Lung (tissue), 12 donors: Measurements from ENCODE around the gene CMKLR1. TPM values are rescaled to one million over a fixed set of nuclear protein-coding genes. Genes with fewer than 3 reads are reported as not detected.

Source experiments
- ATAC-seq: fragments of 200-7000 bp; cut with Tn5 transposase; one replicate; pipeline ENCODE4 v1.9.1; 2020; ENCODE audit warnings: moderate number of reproducible peaks; ENCODE audit not compliant: insufficient read depth, low FRiP score
- DNase-seq, 3 donors: peaks; one replicate each; pipeline ENCODE4 v3.0.0-alpha.2; 2013 to 2017
- H3K27ac ChIP-seq, 2 donors: one replicate each; pipeline ENCODE4 v1.5.1; 2013; ENCODE audit warnings: mild to moderate bottlenecking in 2 of 2, moderate library complexity in 2 of 2, control low read depth in 1 of 2, inconsistent platforms in 1 of 2, low read depth in 1 of 2, low read length in 1 of 2
- H3K27me3 ChIP-seq, 3 donors: one replicate each; pipeline ENCODE4 v1.5.1; 2013; ENCODE audit warnings: low read length in 2 of 3; ENCODE audit not compliant: control insufficient read depth in 3 of 3, insufficient read depth in 3 of 3
- H3K36me3 ChIP-seq, 4 donors: one replicate each; pipeline ENCODE4 v1.5.1; 2013; ENCODE audit warnings: low read length in 4 of 4, mild to moderate bottlenecking in 1 of 4, moderate library complexity in 1 of 4; ENCODE audit not compliant: control insufficient read depth in 4 of 4, insufficient read depth in 4 of 4
- H3K4me1 ChIP-seq, 5 donors: one replicate each; pipeline ENCODE4 v1.5.1; 2013; ENCODE audit warnings: low read length in 5 of 5, mild to moderate bottlenecking in 2 of 5, moderate library complexity in 1 of 5; ENCODE audit not compliant: control insufficient read depth in 5 of 5, insufficient read depth in 5 of 5
- H3K4me3 ChIP-seq: one replicate; pipeline ENCODE4 v1.5.1; 2013; ENCODE audit warnings: mild to moderate bottlenecking, control low read depth, moderate library complexity
- H3K9ac ChIP-seq, 2 donors: one replicate each; pipeline ENCODE4 v1.5.1; 2013; ENCODE audit warnings: low read length in 2 of 2, control low read depth in 1 of 2; ENCODE audit not compliant: insufficient read depth in 1 of 2
- H3K9me3 ChIP-seq, 4 donors: one replicate each; pipeline ENCODE4 v1.5.1; 2013; ENCODE audit warnings: low read length in 3 of 4, mild to moderate bottlenecking in 1 of 4, moderate library complexity in 1 of 4; ENCODE audit not compliant: control insufficient read depth in 4 of 4, insufficient read depth in 3 of 4
- CTCF ChIP-seq: IDR thresholded peaks from 2 replicates; pipeline ENCODE4 v1.5.1; 2012; ENCODE audit warnings: mild to moderate bottlenecking; ENCODE audit errors: control extremely low read depth, extremely low read depth
- WGBS, 2 donors: extraction: QIAGEN DNeasy Blood & Tissue Kit; methylation state at CpG; one replicate each; pipeline ENCODE4 v1.1.7; 2013; 5-methylcytosine and 5-hydroxymethylcytosine counted together
- polyA plus RNA-seq, 2 donors: library from polyadenylated mRNA; stranded (reverse); fragments of 200-250 nt; gene quantifications; one replicate each; pipeline ENCODE4 v1.2.1, GENCODE V29; 2013
- total RNA-seq, 2 donors: library from RNA; depleted of rRNA in 1 of 2; stranded (reverse); fragments of >200 nt in 1 of 2; gene quantifications; one replicate each; pipeline ENCODE4 v1.2.1, GENCODE V29; 2014 to 2021
- donor health status: control.
- donor health status: control.
- donor health status: Bipolar disorder and iron deficiency.
- donor health status: healthy.
- donor health status: DM: yes; HTN: yes; CAD: no.

CMKLR1 gene
- total and polyA plus RNA-seq, 4 donors: 4.4 to 20.5 (median 17.5) TPM

DNA sequence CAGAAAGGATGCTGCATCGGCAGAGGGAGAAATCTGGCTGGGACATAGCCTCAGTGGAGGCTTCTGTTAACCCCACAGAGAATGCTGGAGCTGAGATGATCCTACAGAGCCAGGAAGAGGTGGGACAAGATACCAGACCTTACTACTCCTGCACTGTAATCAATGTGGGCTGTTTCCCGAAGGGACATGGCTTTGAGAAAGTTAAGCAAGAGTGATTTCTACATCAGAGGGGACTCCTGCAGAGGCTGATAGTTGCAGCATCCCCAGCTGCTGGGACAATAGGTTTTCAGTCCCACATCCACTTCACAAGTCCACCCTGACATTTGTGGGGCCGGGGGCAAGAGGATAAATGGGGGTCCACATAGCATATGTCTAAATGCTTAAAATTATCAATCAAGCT is 22.5 kb upstream of the CMKLR1 start:
- Histone ChIP-seq H3K4me3 (no peak overlapping the region), H3K9ac (no peak overlapping the region), H3K36me3 (no peaks in the 10 kb centered on the region), H3K4me1 (peaks cover 0 to 2% (median 0%) of the 10 kb centered on the region in 5 donors), H3K27me3 (no peaks in the 10 kb centered on the region), H3K27ac (no peak overlapping the region), H3K9me3 (no peaks in the 10 kb centered on the region)
- ATAC-seq (no peak), DNase-seq (no peak)
- WGBS, 2 donors: 75 to 79% methylated on average over 3 of the region's 3 CpGs
- TF ChIP-seq CTCF: no peak

DNA sequence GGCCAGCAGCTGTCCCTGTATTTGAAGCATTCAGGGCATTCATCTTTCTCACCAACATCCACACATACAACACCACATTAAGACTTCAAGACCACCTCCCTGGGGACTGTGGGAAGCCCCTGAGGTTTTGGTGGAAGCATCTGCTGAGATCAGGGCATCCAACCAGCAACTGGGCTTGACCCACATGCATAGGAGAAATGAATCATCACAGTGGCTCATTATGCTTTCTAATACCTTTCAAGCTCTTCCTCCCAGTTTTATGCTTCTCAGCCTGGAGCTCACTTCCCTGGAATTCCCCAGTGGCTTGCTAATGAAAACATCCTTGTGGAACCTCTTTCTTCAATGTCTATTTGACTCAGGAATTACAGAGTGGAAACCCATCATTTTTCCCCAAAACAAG is 21.4 kb upstream of the CMKLR1 start:
- Histone ChIP-seq H3K27me3 (no peaks in the 10 kb centered on the region), H3K4me1 (peaks cover 0 to 2% (median 0%) of the 10 kb centered on the region in 5 donors), H3K36me3 (no peaks in the 10 kb centered on the region), H3K9ac (no peak overlapping the region), H3K9me3 (no peaks in the 10 kb centered on the region), H3K4me3 (no peak overlapping the region), H3K27ac (no peak overlapping the region)
- no peak for DNase-seq
- TF ChIP-seq CTCF: no peak
- no peak for ATAC-seq

DNA sequence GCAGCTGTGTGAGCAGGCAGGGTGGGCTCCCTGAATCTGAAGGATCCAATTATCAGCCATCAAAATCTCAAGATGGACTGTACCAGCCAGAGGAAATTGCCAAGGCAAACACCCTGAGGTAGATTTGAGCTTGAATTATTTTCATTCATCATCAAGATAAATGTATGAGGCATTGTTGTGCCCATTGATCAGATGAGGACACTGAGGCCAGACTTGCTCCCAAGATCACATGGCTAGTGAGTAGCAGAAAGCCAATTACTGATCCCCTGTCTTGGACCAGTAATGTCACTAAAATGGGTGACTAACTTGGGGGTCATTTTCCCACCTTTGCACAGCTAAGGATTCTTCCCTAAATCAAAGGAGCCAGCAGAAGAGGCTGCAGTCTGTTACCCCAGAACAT is 20.9 kb upstream of the CMKLR1 start:
- no peak overlapping the region for H3K9ac ChIP-seq
- H3K4me1 ChIP-seq: peaks cover 0 to 2% (median 0%) of the 10 kb centered on the region in 5 donors
- DNase-seq: no peak
- H3K9me3 ChIP-seq: no peaks in the 10 kb centered on the region
- no peak for ATAC-seq
- TF ChIP-seq CTCF: no peak
- H3K27ac ChIP-seq: no peak overlapping the region
- H3K36me3 ChIP-seq: no peaks in the 10 kb centered on the region
- H3K4me3 ChIP-seq: no peak overlapping the region
- H3K27me3 ChIP-seq: no peaks in the 10 kb centered on the region

DNA sequence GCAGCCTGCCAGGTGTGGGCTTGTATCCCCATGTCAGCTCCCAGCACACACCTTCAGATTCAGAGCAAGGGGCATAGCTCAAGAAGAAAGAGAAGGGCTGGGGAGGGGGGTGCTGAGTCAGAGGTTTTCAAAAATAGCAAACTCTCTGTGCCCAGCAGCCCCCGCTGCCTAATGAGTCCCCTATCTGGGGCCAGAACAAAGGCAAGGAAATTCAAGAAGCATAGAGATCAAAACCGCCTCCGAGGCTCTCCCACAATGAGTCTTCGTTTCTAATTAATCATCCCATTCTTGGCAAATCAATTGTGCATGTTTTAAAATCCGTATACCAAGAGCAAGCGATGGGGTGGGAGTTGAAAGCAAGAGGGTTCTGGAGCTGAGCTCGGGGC is 19.5 kb upstream of the CMKLR1 start:
- DNase-seq: no peak
- 64 to 73% methylated on average over 7 of the region's 7 CpGs for WGBS, 2 donors
- H3K9me3 ChIP-seq: no peaks in the 10 kb centered on the region

More for the DNA sequence above, 19.5 kb upstream of the CMKLR1 start:
- Histone ChIP-seq H3K36me3 (no peaks in the 10 kb centered on the region), H3K27ac (no peak overlapping the region), H3K27me3 (no peaks in the 10 kb centered on the region), H3K4me3 (no peak overlapping the region), H3K9ac (no peak overlapping the region), H3K4me1 (peaks cover 0 to 1% (median 0%) of the 10 kb centered on the region in 5 donors)
- ATAC-seq: no peak
- TF ChIP-seq CTCF: no peak
